Measurements from ENCODE around the gene FOXE1.

DNA sequence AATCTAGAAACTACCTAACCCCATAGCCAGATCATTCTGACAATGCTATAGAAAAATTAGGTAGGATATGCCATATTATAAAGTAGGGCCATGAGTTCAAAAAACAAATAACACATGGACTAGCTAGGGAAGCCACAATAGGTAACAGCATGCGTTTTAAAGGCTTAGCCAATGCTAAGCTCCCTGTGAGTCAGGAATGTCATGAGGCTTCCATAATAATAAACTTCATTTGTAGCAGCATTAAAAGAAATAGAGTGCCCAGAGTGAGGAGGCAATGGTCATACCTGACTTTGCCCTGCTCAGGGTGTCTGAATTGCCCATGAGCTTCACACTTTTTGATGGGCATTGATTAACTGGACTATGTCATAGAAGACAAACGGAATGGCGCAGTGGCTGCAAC is 15.8 kb downstream of the FOXE1 start:
- no peak for TF ChIP-seq CTCF (IDR thresholded peaks at IDR 0.05)
- no peak for TF ChIP-seq POLR2A (IDR thresholded peaks at IDR 0.05)

Measured in body of pancreas (tissue), 4 donors.